CD4-positive, alpha-beta T cell treated with Interleukin-17A for 4 hours (primary cell): ENCODE measurements around the gene ST6GALNAC3.

Experiments used
- DNase-seq: peaks from one replicate; pipeline ENCODE4 v3.0.0-alpha.2; 2020; ENCODE audit warnings: mixed read lengths

ST6GALNAC3 gene

DNA sequence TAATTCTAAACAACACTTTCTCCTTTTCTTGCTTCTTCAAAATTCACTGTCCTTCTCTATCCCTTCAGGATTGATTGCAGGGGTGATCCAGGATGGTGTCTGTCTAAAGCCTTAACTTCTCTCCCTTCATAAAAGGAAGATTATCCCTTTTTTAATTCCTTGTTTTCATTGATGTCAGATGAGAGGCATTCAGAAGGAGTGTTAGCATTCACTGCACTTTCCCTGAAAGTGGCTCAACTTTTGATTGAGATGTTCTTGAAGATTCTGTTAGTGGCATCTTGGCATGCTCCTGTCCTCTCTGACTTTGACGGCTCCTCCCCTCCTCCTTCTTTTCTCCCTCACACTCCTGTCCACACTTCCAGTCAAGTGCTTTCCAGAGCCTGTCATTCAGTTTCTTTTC lies 71.6 kb downstream of the ST6GALNAC3 start:
- no peak for DNase-seq

DNA sequence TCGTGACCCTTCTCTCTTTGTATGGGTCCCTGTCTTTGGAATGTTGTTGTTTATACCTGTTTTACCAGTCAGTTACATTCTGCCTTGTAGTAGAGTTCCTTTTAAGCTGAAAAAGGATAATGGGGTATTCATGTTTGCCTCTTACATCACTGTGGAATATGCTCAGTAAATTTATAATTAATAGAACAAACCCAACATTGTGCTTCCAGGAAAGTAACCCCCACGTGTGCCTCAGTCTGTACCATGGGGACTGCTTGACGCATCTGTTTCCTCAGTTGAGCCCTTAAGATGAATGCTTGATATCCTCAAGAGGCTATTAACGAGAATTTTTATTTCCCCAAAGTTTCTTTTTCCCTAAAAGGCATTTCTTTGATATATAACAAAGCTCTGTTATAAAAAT lies 73.4 kb downstream of the ST6GALNAC3 start:
- DNase-seq = no peak

DNA sequence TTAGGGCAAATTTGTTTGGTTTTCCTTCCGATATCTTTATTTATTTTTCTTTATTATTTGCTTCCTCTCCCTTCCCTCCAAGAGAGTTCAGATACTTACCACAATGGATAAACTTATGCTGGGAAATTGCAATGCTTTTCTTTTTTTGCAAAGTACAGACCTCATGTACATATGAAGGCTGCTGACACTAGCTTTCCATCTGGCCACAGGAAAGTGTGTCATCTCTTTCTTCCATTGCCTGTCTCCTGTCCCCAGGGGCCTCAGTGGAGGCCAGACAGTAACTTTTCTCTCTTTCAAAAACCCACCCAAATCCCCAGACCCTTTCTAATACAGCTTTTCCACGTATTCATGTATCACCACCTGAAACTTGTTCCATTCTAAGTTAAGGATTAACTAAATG lies 73.9 kb downstream of the ST6GALNAC3 start:
- DNase-seq = no peak

DNA sequence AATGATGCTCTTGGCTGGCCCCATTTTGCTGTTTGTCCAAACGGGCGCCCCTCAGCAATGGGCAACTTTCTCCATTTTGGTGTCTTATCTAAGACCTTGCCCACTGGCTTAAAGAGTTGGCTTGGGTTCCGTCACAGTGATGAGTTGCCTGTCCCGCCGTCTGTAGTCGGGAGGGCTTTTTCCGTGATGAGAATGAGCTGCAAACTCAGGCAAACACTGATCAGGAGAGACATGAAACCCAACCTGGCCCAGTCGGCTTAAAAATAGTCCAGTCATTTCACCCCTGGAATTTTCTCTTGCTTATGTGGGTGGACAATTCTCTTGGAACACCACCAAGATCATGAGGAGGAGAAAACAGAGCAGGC lies 79.3 kb downstream of the ST6GALNAC3 start:
- no peak for DNase-seq

DNA sequence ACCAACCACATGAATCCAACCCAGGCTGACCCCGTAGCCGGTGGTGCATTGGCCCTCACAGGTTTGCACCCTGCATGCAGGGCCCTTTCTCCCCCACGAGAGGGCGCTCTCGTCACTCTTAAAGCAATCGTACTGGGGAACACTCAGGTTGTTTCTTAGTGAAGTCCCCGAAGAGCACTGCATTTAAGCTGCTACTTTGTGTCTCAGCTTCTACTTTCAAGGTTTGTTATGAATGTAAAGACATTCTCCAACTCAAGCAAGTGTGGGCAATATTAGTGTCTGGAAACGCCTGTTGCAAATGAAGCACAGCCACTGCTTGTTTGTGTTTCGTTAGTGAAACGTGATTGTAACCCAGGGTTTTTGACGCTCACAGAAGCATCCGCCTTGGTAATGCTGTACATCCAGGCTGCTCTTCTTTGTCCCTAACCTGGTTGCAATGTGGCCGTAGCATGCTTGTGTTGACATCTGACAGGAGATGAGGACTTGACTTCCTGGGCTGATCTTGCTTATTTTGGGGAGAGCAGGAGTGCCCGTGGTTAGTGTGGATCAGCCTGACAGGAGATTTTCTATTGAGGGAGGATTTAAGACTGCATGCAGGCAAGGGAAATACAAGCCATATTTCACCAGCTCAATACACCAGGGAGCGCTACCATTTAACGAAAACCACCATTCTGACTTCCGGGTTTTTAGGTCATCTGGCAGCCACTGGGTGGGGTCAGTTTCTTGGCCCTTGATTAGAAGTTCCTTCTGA lies 79.8 kb downstream of the ST6GALNAC3 start:
- DNase-seq = peak; percentile 84

DNA sequence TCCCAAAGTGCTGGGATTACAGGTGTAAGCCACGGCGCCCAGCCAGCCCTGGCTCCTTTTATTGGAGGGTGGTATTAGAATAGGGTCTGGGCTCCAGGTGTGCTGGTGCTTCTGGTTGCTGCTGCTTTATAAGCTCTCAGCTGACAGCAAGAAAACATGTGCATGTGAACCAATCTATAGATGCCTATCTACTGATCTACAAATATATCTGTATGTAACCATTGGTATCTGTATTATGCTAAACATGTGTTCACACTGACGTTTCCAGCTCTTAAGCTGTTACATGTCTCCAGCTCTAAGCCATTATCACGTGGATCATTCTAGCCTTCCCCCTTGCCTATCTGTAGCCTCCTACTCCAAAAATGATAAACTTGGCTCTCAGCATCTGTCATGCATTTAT lies 82.4 kb downstream of the ST6GALNAC3 start:
- no peak for DNase-seq

DNA sequence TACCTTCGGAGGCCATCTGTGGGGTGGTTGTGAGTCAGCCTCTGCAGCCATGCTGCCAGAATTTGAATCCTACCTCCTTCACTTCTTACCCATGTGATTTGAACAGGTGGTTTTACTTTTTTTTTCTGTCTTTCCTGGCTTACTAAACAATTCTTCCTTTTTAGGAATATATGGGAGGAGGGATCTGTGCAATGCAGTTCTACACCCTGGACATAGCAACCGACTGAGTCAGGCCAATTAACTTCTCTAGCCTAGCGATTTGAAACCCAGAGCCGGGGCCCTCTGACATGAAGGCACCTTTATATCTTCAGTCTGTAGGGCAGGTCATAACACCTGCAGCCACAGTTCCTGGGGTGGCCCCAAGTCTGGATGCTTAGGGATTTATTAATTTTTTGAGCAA lies 83.6 kb downstream of the ST6GALNAC3 start:
- DNase-seq = no peak

DNA sequence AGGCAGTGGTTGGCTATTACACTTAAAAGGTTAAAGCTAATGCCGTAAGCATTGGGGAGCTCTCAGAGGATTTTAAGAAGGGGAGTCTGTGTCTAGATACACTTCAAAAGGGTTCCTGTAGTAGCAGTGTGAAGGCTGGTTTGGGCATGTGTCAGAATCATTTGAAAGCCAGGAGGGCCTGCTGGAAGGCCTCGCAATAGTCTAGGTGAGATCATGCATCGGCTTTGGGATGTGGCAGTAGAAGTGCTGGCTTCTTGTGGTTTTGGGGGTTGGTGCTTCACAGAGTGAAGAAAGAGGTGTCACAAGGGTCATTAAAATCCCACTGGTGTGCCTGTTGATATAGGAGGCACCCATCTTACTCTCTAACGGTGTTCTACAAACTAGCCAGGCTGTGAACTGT lies 85.7 kb downstream of the ST6GALNAC3 start:
- no peak for DNase-seq

DNA sequence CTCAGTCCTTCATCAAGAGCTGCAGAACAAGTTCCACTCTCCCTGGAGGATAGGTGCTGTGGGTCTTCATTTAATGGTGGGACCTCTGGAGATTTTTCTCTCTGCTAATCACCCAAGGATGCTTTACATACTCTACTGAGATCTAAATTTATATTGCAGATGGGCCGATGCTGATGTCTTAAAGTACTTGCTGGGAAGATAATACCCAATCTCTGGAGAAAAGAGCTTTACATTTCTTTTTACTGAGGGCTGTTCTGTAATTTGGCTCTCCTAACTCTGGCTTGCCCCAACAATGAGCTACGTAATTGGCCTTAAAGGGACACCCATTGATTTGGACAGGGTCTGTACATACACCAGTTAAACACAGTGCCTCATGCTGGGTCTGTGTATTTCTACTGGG lies 86.9 kb downstream of the ST6GALNAC3 start:
- no peak for DNase-seq

DNA sequence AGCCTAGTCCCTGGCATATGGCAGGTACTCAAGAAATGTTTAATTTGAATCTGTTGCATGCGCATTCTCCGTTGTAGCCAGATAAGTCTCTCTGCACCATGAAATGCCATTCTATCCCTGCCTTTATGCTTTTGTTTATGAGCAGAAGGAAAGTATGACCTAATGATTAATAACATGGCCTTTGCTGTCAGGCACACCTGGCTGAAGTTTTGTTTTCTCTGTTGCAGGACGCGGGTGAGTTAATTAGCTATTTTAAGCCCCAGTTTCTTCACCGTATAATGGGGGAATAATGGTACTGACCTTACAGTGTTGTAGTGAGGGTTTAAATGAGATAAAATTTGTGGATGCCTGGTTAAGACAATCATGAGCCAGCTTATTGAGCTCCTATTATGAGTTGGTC lies 87.7 kb downstream of the ST6GALNAC3 start:
- DNase-seq = no peak

DNA sequence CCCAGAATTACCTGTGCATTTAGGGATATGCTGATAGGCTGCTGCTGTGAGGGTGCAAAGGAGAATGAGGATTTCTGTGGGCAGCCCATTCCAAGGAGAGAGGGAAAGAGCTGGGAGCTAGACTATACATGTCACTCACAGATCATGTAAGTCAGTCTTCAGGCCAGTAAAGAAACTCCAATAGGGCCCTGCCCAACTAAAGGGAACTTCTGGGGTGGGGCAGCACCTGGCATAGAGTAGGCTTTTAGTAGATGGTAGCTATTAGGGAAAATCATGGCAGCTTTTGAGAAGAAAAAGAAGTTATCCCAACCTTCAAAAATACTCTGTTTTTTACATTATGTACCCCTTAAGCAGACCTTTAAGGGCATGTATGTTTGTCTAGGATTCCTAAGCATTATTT lies 89.6 kb downstream of the ST6GALNAC3 start:
- no peak for DNase-seq

DNA sequence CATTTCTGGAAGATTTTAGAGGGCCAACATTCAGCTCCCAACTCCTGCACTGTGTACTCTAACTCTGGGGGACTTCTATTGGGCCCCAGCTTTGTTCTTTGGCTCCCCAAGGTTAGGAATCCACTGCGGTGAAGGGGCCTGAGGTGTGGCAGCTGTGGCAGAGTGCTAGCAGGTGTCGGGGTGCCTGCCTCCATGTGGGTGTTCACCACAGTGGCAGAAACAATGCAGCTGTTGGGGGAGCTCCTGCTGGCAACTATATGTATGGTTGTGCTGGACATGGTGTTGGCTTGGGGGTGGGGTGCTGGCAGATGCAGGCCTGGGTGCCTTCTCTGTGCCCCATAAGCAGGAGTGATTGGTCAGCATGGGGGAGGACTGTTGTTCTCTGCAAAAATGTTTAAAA lies 95.5 kb downstream of the ST6GALNAC3 start:
- peak; percentile 10 for DNase-seq

DNA sequence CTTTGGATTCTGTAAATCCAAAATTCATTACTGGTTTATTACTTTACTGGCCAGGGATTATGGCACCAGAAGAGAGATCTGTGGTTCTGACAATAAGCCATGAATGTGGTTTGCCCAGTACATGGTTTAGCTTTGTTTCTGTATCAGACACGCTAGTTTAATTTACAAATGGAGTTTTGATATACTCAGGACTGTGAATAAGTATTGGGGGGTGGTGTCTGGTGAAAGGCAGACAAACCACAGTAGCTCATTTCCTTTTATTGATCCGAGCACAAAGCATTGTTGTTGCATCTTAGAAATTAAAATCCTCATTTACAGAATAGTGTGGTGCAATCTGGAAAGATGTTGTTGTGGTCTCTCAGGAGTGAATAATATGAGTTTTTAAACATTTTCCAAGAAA lies 96.0 kb downstream of the ST6GALNAC3 start:
- DNase-seq = no peak

DNA sequence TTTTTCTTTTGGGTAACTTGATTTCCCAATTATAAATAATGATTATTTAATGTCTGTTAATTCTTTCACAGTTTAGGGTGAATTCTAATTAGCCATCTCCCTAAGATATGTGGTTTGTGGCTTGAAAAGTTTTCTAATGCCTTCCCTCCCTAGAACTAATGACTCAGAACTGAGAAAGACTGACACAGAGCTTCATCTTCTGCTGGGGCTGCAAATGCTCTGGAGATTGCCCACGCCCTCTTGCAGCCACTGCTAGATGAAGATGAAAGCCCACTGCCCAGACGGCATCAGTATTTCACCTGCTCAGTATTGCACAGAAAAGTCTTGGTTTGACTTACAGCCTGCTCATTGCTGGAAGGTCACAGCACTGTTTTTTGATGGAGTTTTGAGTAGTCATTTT lies 101.5 kb downstream of the ST6GALNAC3 start:
- no peak for DNase-seq

DNA sequence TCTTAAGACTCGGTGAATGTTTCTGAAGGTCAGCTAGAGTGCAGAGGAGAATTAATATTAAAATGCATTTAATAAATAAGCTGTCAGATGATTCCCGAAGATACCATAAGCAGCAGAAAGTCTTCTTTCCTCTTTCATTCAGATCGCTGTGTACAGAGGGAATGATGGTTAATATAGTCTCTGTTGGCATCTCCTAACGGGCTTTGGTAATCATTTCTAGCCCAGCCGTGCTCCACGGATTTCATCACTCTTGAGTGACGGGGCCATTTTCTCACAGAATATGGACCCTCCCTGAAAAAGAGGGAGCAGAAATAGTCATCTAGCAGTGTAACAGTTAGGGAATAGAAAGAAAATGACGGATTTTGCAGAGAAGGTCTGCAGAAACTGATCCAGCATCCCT lies 103.1 kb downstream of the ST6GALNAC3 start:
- no peak for DNase-seq

DNA sequence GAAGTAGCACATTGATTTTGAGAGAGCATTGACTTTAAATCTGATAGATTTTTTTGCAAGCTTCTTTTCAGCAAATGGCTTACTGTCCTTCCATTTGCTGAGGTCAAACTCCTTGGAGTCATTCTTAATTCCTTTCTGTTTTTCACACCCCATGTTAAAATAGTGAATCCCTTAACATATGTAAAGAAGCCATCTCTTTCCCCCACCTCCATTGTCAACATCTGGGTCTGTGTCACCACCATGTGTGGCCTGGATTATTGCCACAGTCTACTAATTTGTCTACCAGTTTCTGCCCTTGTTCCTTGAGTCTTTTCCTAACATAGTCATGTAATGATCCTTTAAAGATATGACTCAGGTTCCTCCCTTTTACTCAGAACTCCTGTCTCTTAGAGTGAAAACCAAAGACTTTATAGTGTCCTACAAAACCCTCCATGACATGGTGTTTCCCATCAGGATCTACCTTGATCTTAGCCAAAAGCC lies 104.7 kb downstream of the ST6GALNAC3 start:
- no peak for DNase-seq

DNA sequence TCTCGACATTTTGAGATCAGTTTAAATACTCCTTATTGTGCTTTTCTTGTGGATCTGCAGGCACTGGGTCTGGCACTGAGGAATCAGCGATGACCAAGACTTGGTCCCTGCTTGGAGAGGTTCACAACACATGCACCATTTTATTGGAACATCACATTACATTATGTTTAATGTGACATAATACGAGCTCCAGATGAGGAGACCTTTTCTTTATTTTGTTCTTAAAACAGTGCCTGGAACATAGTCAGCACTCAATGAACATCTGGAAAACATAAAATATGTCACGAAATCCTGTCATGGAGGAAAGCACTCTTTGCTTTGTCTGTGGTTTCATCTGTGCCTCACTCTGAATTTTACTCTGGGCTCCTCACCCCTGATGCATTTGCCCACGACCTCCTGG lies 110.7 kb downstream of the ST6GALNAC3 start:
- no peak for DNase-seq

DNA sequence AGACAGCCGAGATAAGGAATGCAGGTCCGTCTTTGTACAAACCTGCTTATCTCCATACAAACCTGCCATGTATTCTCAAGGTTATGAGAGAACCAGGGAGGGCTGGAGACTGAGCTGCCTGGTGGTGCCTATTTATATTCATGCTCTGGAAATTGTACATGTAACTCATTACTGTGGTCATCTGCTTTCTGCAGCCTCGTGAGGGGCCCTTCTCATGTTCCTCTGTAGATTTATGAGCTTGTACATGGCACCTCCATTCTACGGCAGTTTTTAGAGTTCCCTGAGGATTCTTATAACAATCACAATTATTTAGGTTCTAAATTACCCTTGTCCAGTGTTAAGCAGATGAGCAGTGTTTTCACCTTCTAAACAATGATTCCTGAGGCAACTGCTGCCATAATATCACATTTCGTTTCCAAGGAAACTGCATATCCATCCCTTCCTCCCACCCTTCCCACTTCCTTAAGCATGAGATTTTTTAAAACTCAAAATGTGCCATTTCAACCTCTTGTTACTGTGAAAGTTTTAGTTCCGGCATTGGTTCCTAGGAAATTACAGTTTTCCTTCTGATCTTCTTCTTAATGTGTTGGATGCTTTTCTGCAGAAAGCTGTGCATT lies 112.1 kb downstream of the ST6GALNAC3 start:
- DNase-seq = no peak

DNA sequence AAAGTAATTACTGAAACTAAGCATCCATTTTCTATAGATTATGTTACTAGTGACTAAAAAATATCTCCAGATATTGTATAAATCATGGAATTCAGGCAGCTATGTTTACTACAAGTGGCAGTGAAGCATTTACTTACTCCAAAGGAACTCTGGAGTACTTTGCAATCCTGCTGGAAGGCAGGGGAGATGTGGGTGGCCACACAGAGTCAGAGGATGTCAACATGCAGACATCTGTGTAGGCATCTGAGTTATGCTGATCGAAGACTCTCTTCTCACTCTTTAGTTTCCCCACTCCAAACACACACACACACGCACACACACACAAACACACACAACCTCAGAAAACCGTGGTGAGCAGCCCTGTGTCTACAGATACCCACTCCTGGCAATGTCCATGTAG lies 112.9 kb downstream of the ST6GALNAC3 start:
- DNase-seq = no peak

DNA sequence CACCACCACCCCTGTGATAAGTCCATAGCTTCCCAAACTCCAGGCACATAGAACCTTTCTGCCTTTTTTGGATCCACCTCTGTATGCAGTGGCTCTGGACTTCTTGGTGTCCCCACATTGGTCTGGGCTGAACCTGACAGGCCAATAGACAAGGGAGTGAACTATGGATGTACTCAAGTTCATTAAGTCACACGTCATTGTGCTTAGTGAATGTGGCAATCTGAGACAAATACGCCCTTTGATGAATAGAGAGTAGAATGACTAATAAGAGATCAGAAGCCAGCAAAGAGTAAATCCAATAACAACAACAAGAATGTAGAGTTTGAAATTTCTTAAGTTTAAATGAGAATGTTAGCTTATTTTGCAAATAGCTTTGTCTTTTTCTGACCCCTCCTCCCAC lies 114.8 kb downstream of the ST6GALNAC3 start:
- DNase-seq = no peak

DNA sequence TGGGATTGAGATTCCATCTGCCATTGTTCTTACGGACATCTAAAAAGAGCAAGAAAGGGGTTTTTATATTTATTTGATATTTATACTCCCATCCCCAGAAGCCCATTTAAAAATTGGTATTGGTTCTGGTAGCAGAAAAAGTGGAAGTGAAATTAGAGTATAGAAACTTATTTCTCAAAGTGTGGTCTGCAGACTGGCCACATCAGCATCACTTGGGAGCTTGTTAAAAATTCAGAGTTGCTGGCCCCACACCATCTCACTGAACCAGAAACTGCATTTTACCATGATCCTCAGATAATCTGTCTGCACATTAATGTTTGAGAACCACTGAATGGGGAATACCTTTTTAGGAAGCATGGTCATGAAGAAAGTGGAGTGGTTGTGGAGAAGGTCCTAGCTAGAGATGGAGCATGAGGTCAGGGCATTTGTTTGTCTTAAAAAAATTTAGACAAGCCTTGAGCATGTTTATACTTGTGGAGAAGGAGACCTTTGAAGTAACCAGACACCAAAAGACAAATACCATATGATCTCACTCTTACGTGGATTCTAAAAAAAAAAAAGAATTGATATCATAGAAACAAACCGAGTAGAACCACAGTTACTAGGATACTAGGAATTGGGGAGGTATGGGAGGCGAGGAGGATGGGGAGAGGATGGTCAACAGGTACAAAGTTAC lies 116.3 kb downstream of the ST6GALNAC3 start:
- DNase-seq = no peak

DNA sequence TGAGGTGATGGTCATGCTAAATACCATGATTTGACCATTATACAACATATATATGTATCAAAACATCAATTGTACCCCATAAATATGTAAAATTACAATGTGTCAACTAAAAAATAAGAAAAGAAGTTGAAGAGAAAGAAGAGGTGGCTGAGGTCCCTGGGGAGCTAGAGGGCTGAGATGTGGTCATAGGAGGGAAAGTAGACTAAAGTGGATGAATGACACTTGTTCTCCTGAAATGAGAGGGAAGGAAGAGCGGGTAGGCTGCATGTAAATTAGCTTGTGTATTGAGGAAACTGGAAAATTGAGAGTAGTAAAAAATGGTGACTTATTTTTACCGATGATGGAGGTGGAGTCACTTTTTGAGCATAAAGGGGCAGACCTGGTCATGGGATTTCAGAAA lies 117.0 kb downstream of the ST6GALNAC3 start:
- DNase-seq = no peak

DNA sequence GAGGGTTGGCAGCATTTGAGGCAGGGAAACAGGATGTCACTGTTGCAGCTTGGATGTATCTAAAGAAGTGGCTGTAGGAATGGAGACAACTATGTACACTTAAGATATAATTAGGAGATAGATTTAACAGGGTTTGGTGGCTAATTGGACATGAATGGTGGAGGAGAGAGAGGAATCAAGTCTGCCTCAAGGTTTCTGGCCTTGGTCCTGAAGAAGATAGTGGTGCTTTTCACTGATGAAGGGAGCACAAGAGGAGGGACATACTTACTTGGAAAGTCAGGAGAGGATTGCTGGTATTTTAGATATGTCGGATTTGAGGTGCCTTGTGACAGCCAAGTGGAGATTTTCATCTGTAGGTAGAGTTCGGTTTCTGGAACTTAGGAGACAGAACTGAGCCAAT lies 123.9 kb downstream of the ST6GALNAC3 start:
- no peak for DNase-seq

DNA sequence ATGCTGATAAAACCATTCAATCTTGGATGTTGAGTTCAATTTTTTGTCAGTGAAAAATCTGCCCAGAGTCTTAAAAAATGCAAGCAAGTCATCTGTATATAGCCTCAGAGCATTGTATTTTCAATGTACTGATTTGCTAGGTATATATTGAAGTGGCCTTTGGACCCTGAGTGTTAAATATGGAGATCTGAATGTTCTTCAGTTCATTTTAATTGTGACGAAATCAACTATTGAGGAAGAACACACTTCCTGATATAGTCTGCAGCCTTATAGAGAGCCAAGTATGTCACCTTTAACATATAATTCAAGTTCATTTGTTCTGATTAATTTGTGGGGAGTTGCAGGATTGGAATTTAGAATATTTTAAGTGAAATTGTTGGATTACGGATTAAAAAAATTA lies 128.1 kb downstream of the ST6GALNAC3 start:
- DNase-seq = no peak
